GM12801 (cell line): ENCODE results near the gene TMEM218.

Experiments
- TF ChIP-seq, protein P1 (sequence below): IDR thresholded peaks from one replicate; pipeline ENCODE4 v1.5.1; 2011; ENCODE audit warnings: control low read depth; ENCODE audit not compliant: insufficient read length; ENCODE audit errors: extremely low read depth

The TMEM218 gene

DNA sequence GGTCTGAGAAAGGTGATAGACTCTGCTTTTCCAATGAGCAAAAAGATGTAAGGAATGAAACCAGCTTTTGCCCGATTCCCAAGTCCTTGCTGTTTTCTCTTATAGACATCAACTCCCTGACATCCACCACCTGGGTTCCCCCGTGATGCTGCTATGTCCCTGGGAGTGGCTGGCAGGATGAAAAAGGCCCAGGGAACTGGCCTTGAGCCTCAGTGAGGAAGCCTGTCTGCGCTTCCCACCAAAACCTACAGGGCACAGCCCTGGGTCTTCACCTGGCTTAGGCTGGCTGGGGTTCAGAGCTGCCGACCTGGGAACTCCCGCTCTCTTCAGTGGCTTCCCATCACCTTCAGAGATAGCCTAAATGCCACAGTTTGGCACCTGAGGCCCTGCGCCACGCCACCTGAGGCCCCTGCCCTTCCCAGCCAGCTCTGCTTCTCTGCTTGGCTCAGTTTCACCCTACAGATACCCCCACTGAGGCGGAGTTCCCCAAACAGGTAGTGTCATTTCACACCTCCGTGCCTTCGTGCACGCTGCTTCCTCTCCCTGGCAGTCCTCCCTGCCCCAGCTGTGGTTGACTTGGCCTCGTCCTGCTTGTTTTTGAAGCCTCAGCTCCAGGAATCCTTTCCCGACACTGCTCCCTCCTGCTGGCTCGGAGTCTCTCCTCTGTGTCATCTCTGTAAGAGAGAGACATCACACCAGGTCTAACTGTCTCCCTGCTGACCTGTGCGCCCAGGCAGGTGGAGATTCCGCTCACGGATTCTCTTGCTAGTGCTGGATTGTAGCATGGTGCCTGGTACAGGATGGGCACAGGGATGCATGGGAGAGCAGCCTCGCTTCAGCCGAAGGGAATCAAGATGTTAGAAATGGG lies 37.6 kb downstream of the TMEM218 start:
- TF ChIP-seq, protein P1, sequence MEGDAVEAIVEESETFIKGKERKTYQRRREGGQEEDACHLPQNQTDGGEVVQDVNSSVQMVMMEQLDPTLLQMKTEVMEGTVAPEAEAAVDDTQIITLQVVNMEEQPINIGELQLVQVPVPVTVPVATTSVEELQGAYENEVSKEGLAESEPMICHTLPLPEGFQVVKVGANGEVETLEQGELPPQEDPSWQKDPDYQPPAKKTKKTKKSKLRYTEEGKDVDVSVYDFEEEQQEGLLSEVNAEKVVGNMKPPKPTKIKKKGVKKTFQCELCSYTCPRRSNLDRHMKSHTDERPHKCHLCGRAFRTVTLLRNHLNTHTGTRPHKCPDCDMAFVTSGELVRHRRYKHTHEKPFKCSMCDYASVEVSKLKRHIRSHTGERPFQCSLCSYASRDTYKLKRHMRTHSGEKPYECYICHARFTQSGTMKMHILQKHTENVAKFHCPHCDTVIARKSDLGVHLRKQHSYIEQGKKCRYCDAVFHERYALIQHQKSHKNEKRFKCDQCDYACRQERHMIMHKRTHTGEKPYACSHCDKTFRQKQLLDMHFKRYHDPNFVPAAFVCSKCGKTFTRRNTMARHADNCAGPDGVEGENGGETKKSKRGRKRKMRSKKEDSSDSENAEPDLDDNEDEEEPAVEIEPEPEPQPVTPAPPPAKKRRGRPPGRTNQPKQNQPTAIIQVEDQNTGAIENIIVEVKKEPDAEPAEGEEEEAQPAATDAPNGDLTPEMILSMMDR: no peak

DNA sequence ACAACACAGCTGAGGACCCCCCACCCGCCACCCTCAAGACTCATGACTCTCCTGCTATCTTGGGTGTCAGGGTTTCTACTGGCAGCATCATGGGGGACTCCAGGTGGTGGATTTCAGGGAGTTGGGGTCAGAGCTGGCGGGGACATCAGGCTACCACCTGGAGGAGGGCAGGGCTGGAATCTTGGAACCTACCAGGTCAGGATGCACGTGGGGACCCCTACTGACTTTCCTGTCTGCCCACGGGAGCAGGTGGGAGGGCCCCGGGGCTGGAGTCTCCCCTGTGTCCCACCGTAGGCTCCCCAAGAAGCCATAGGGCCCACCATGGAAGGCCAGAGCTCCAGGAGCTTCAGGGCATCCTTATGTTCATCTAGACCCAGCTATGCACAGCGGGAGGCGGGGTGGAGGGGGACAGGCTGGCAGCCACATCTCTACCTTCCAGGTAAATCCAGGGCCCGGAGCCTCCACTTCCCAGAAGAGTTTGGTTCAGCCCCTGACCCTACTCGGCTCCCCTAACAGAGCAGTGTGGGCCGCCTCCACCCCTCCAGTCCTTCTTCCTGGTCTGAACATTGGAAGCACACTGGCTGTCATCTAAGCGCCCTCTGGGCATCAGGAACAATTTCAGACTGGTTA lies 38.4 kb downstream of the TMEM218 start:
- TF ChIP-seq, protein P1: no peak

GRCh38 chr11:125072218-125072960 lies 39.0 kb downstream of the TMEM218 start:
- TF ChIP-seq, protein P1: no peak

DNA sequence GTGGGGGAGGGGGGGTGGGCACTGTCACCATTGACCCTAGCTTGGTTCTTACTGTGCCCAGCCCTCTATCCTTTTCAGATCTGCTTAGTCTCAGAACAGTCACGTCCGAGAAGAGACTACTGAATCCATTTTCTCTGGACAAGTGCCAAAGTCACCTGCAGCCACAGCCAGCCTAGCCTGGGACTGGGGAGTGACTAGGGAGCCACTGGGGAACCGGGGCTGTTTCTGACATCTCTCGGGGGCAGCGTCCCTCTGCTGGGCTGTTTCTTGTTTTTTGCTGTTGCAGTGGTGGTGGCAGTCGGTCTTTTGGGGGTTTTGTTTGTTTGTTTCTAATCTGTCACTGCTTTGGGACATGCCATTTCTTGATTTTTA lies 39.6 kb downstream of the TMEM218 start:
- TF ChIP-seq, protein P1: no peak

DNA sequence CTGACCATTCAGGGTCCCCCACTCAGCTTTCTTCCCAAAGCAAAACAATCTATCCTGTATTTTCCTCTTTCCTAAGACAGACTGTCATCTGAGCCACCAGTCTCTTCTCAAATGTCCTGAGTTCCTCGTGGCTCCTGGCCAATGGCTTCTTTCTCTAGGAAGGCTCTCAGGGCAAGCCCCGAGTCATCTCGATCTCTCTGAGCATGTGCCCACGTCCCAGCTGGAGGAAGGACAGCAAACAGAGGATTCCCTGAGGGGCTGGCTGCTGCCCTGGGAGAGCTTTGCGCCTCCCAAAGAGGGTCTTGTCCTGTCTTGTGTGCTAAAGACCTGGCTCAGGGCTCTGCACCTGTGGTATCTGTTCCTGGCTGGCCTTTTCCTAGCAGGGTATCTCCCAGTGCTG lies 40.0 kb downstream of the TMEM218 start:
- TF ChIP-seq, protein P1: no peak

DNA sequence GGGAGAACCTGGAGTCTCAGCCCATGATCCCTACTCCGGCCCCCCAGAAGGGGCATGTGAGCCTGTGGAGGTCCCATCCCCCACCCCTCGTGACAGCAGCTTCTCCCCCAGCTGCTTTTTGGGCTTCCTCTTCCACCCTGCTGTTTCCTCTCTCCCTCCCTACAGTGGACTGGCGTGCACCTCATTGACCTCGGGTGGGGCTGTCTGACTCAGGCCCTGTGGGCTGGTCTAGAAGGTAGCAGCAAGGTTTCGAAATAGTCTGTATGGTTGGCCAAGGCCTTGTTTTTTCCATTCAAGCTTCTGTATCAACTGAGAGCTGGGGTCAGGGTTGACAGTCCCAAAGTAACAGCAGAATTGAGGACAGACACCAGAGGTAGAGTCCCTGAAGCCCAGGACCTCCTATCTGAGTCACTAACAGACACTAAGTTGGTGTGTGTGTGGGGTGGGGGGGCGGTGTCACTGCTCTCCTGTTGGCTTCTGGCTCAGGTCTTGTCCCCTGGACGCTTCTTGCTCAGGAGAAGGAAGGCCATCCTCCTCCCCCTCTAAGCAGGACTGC lies 40.6 kb downstream of the TMEM218 start:
- TF ChIP-seq, protein P1: no peak

DNA sequence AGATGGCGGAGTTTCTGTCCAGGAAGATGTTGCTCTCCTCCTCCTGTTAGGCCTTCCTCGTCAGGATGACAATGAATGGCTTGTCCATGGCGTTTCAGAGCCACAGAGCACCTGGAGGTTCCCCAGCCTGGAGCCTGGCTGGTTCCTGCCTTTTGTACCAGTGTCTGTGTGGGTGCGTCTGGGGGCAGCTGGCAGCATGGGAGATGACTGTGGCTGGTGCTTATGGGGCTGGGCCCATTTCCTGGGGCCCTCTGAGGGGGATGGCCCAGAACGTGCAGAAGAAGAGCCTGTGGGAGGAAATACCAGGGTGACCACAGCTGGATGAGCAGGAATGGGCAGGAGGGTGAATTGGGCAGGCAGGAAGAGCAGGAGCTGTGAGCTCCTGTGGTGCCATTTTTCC lies 41.6 kb downstream of the TMEM218 start:
- TF ChIP-seq, protein P1: no peak
